Left renal pelvis (tissue), 4 donors: Measurements from ENCODE around the gene TBL1X. TPM values are rescaled to one million over a fixed set of nuclear protein-coding genes. Genes with fewer than 3 reads are reported as not detected.

Source experiments
- DNase-seq, 4 donors: peaks; one replicate each; pipeline ENCODE4 v3.0.0-alpha.2; 2013; ENCODE audit warnings: low read depth in 4 of 4, low spot score in 3 of 4
- polyA plus RNA-seq, 4 donors: library from polyadenylated mRNA; unstranded; fragments of 120-200 nt; gene quantifications; one replicate each; pipeline ENCODE4 v1.2.1, GENCODE V29; 2013; ENCODE audit not compliant: insufficient read length in 4 of 4

Gene TBL1X
- polyA plus RNA-seq, 4 donors, result 23.2 to 27.4 (median 25.9) TPM

DNA sequence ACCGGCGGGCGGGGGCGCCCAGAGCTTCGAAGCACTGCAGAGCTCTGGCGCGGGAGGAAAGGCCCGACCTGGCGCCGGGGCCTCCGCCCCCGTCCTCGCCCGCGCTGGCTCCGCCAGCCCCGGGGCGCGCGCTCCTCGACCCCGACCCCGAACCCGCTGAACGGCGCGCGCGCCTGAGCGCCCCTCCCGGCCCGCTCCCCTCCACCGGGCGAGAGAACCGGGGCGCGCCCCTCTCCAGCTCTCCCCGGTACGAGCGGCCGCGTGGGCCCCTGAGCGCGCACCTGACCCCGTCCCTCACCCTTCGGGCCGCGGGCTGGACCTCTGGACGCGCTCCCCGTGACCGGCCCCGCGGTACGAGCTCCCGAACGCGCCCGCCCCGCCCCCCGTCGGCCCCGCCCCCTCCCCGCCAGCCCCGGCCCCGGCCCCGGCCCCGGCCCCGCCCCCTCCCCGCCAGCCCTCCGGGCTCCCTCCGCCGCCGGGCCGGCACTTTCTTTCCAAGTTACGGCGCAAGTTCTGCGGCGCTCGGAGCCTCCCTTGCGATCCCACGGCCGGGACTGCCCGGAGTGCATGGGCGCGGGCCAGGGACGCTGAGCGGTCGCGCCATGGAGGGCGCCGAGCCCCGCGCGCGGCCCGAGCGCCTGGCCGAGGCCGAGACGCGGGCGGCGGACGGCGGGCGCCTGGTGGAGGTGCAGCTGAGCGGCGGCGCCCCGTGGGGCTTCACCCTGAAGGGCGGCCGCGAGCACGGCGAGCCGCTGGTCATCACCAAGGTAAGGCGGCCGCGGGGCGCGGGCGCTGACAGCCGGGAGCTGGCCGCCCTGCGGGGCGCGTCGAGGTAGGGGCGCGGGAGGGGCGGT is 321.3 kb downstream of the TBL1X start, which contains the start of gene SHROOM2:
Gene SHROOM2 (plus strand): TSS at position 486 of the 854 bp plus-strand sequence. CDS start 117 bp downstream, at position 603.
- no peak for DNase-seq

DNA sequence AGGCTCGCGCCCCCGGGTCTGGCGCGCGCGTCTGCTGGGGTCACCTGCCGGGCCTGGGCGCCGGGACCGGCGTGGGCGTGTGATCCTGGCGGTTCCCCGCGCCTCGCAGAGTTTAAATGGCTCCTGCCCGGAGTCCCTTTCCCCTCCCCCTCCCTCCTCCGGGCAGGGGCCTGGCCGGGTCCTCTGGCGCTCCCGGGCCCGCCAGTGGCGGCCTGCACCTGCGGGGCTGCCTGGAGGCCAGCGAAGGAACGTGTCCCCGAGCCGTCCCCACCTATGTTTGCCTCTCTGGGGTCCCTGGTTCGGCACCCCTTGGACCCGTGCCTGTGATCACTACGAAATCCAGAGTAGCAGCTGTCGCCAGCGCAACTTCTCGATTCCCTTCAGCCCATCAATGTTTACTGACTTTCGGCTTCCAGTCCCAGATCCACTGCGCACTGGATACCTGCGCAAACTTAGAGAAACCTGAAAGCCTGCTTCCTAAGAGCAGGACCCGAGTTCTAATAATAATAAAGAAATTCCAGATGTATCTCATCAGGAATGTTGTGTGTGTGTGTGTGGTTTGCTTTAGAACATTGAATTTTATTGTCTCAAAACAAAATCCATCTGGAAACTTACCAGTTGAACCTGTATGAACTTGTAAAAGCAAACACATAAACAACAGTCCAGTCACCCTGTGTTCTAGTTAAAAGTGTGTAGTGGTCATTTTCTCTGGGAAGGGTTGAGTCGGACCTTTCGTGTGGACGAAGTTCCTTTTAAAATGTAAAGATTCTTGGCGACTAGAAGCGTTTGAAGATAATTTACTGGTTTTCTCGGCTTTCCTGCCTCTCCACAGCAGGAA is 322.2 kb downstream of the TBL1X start:
- DNase-seq, result no peak

DNA sequence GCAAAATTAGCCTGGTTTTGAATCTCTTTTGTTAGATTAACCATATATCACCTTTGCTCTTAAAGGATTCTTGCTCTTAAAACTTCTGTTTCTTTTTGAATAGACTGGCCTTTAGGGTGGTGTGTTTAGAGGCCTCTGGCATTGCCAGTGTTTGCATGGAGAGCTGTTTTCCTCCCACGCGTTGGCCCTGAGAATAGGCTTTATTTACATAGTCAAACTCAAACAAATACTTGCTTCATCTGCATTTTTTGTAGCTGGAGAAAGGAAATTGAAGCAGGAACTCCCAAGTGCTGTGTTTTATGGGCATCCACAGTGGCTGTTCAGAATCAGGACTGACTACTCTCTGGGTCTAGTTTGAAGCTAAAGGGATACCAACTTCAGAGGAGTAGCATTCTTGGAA is 324.1 kb downstream of the TBL1X start:
- DNase-seq, result no peak

DNA sequence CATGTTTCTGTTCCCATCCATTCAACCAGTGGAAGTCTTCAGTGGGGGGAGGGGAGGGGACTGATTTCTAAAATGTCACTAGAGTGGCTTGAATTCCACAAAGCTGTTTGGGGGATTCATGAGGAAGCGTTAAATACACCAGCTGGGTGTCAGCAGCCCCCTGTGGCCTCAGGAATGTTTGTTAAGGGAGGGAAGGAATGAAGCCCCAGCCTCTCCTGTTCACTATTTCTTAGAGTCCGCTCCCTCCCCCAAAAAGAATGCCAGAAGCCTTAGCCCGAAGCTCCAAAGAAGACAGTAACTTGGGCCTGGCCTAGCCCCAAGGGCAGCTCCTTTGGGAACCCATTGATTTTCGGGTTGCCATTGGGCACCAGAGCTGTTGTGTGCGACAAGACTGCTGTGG is 324.7 kb downstream of the TBL1X start:
- no peak for DNase-seq
